MCF 10A (cell line): ENCODE data around the gene OR6M1. TPM values are rescaled to one million over a fixed set of nuclear protein-coding genes. Genes with fewer than 3 reads are reported as not detected.

ENCODE experiments used
- BruUV-seq: library from RNA; stranded (reverse); fragments of 400-500 nt; replicated peaks from 2 replicates; lab custom pipeline; 2021; lab: Mats Ljungman, UMichigan
- CTCF ChIA-PET: fragments of 300-600 bp; sonication (Branson Sonifier 250); formaldehyde crosslinking; extraction: SDS; loops from one replicate; lab custom pipeline; 2021; ENCODE audit warnings: antibody characterized with exemption, inconsistent platforms; lab: Yijun Ruan, JAX
- POLR2A ChIA-PET: fragments of 300-600, 350-650 bp; sonication (Branson Sonifier 250); formaldehyde crosslinking; extraction: SDS; loops from one replicate; lab custom pipeline; 2020; ENCODE audit warnings: antibody characterized with exemption, inconsistent platforms; lab: Yijun Ruan, JAX
- DNase-seq: peaks from one replicate; pipeline ENCODE4 v3.0.0-alpha.2; 2018; ENCODE audit not compliant: unreplicated experiment
- H3K27ac Mint-ChIP-seq: one replicate; pipeline ENCODE4 v1.8.0; 2022; ENCODE audit warnings: mild to moderate bottlenecking, low read depth, mixed read lengths; ENCODE audit not compliant: unreplicated experiment
- H3K27me3 Mint-ChIP-seq: one replicate; pipeline ENCODE4 v1.8.0; 2022; ENCODE audit warnings: mixed read lengths; ENCODE audit not compliant: insufficient read depth, unreplicated experiment
- H3K36me3 Mint-ChIP-seq: one replicate; pipeline ENCODE4 v1.8.0; 2022; ENCODE audit warnings: mild to moderate bottlenecking, moderate library complexity, mixed read lengths; ENCODE audit not compliant: insufficient read depth, unreplicated experiment
- H3K4me1 Mint-ChIP-seq: one replicate; pipeline ENCODE4 v1.8.0; 2022; ENCODE audit warnings: mixed read lengths; ENCODE audit not compliant: insufficient read depth, unreplicated experiment
- H3K4me3 Mint-ChIP-seq: one replicate; pipeline ENCODE4 v1.8.0; 2022; ENCODE audit warnings: mild to moderate bottlenecking, moderate library complexity, mixed read lengths; ENCODE audit not compliant: unreplicated experiment
- H3K9me3 Mint-ChIP-seq: one replicate; pipeline ENCODE4 v1.8.0; 2022; ENCODE audit warnings: mixed read lengths; ENCODE audit not compliant: unreplicated experiment
- intact Hi-C: fragments of 100-400 bp; cut with micrococcal nuclease; formaldehyde crosslinking; loops from 2 replicates; pipeline ENCODE4 v1.14.1; 2022
- total RNA-seq: library from RNA; stranded (reverse); gene quantifications from 2 replicates; pipeline ENCODE4 v1.2.3, GENCODE V29; 2022
- TF ChIP-seq, protein P1 (sequence below): fragments of 200-600 bp; IDR thresholded peaks from one replicate; pipeline ENCODE4 v1.8.0; 2022; ENCODE audit warnings: antibody characterized with exemption, mild to moderate bottlenecking; ENCODE audit not compliant: unreplicated experiment

OR6M1 gene
- total RNA-seq, 1 experiment from 2014 or later, result not detected

GRCh38 chr11:123841174-123841573 is 35.0 kb upstream of the OR6M1 start:
- H3K27ac Mint-ChIP-seq, result peak overlapping the region; percentile 39
- POLR2A ChIA-PET, result no interaction called here
- BruUV-seq, result no TSS peak
- H3K27me3 Mint-ChIP-seq, result no peaks in the 10 kb centered on the region
- TF ChIP-seq, protein P1, sequence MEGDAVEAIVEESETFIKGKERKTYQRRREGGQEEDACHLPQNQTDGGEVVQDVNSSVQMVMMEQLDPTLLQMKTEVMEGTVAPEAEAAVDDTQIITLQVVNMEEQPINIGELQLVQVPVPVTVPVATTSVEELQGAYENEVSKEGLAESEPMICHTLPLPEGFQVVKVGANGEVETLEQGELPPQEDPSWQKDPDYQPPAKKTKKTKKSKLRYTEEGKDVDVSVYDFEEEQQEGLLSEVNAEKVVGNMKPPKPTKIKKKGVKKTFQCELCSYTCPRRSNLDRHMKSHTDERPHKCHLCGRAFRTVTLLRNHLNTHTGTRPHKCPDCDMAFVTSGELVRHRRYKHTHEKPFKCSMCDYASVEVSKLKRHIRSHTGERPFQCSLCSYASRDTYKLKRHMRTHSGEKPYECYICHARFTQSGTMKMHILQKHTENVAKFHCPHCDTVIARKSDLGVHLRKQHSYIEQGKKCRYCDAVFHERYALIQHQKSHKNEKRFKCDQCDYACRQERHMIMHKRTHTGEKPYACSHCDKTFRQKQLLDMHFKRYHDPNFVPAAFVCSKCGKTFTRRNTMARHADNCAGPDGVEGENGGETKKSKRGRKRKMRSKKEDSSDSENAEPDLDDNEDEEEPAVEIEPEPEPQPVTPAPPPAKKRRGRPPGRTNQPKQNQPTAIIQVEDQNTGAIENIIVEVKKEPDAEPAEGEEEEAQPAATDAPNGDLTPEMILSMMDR, result no peak
- CTCF ChIA-PET, result no interaction called here
- DNase-seq, result no peak
- no peaks in the 10 kb centered on the region for H3K9me3 Mint-ChIP-seq
- no peaks in the 10 kb centered on the region for H3K36me3 Mint-ChIP-seq
- intact Hi-C loops, result no loop called here
- no peak overlapping the region for H3K4me3 Mint-ChIP-seq
- peaks cover 8% of the 10 kb centered on the region for H3K4me1 Mint-ChIP-seq

GRCh38 chr11:123839131-123839530 is 33.0 kb upstream of the OR6M1 start:
- no peak overlapping the region for H3K4me3 Mint-ChIP-seq
- TF ChIP-seq, protein P1, result no peak

GRCh38 chr11:123838659-123839058 is 32.5 kb upstream of the OR6M1 start:
- ChIA-PET CTCF (interaction anchor here (0.5 to 0.8 kb wide), 2 partner anchors 313 to 382 kb away, joined by 4 to 6 read pairs; no protein-coding TSS in a partner anchor), POLR2A (interaction anchor here (1.2 kb wide), 1 partner anchor 17 kb away, joined by 3 read pairs; no protein-coding TSS in a partner anchor)
- TF ChIP-seq, protein P1, result no peak
- H3K4me1 Mint-ChIP-seq, result peaks cover 8% of the 10 kb centered on the region
- H3K27ac Mint-ChIP-seq, result no peak overlapping the region
- intact Hi-C loops, result no loop called here
- no peaks in the 10 kb centered on the region for H3K36me3 Mint-ChIP-seq
- no peak overlapping the region for H3K4me3 Mint-ChIP-seq
- BruUV-seq, result no TSS peak
- DNase-seq, result peak; percentile 17
- H3K9me3 Mint-ChIP-seq, result no peaks in the 10 kb centered on the region
- H3K27me3 Mint-ChIP-seq, result no peaks in the 10 kb centered on the region

More at GRCh38 chr11:123839131-123839530, 33.0 kb upstream of the OR6M1 start:
- Mint-ChIP-seq H3K36me3 (no peaks in the 10 kb centered on the region), H3K27me3 (no peaks in the 10 kb centered on the region), H3K4me1 (peaks cover 8% of the 10 kb centered on the region), H3K9me3 (no peaks in the 10 kb centered on the region), H3K27ac (no peak overlapping the region)
- POLR2A ChIA-PET, result interaction anchor here (1.0 kb wide), 1 partner anchor 17 kb away, joined by 4 read pairs; no protein-coding TSS in a partner anchor
- CTCF ChIA-PET, result interaction anchor here (0.5 to 0.8 kb wide), 2 partner anchors 313 to 574 kb away, joined by 3 to 4 read pairs; no protein-coding TSS in a partner anchor
- DNase-seq, result no peak
- intact Hi-C loops, result no loop called here
- no TSS peak for BruUV-seq

DNA sequence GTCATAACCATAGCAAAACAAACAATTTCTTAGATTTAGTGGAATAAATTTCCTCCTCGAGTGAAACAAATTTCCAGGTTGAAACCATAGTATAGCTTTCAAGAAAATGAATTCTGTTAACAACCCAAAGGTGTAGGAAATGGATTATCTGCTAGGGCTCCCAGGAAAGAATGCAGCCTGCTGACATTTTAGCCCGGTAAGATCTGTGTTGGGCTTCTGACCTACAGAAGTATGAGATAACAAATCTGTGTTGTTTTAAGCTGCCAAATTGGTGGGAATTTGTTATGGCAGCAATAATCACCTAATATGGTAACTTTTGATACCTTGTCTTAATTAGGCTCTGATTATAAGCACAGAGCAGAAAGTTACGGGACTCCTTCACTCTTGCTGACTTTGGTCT is 32.0 kb upstream of the OR6M1 start:
- TF ChIP-seq, protein P1, result no peak
- no peak overlapping the region for H3K4me3 Mint-ChIP-seq
- CTCF ChIA-PET, result interaction anchor here (0.5 kb wide), 1 partner anchor 383 kb away, joined by 6 read pairs; no protein-coding TSS in a partner anchor
- peaks cover 8% of the 10 kb centered on the region for H3K4me1 Mint-ChIP-seq
- POLR2A ChIA-PET, result interaction anchor here (1.2 kb wide), 1 partner anchor 18 kb away, joined by 3 read pairs; no protein-coding TSS in a partner anchor
- BruUV-seq, result no TSS peak
- no peak for DNase-seq
- no peaks in the 10 kb centered on the region for H3K36me3 Mint-ChIP-seq
- H3K27me3 Mint-ChIP-seq, result no peaks in the 10 kb centered on the region
- no peaks in the 10 kb centered on the region for H3K9me3 Mint-ChIP-seq
- intact Hi-C loops, result no loop called here
- no peak overlapping the region for H3K27ac Mint-ChIP-seq
